Endothelial cell of umbilical vein (primary cell): ENCODE data around the gene PLEKHG1. TPM values are rescaled to one million over a fixed set of nuclear protein-coding genes. Genes with fewer than 3 reads are reported as not detected.

ENCODE experiments used
- BruUV-seq: library from RNA; stranded (reverse); fragments of 400-500 nt; replicated peaks from 2 replicates; lab custom pipeline; 2021; lab: Mats Ljungman, UMichigan
- CTCF ChIA-PET: fragments of 300-600, 350-600 bp; sonication (Branson Sonifier 250); formaldehyde crosslinking; loops from one replicate; lab custom pipeline; 2021; ENCODE audit warnings: antibody characterized with exemption, inconsistent platforms; lab: Charles Lee
- POLR2A ChIA-PET: fragments of 300-600, 350-600 bp; sonication (Branson Sonifier 250); formaldehyde crosslinking; loops from one replicate; lab custom pipeline; 2021; ENCODE audit warnings: antibody characterized with exemption, inconsistent platforms; lab: Charles Lee
- DNase-seq: peaks from one replicate; pipeline ENCODE4 v3.0.0-alpha.2; 2011; ENCODE audit warnings: low read depth, low spot score
- FAIRE-seq: peaks from 2 replicates; lab custom pipeline; 2011; peaks lifted over from hg19 to GRCh38; lab: Jason Lieb, UNC
- H2AFZ ChIP-seq: 2 replicates; pipeline ENCODE4 v1.6.0; 2012; ENCODE audit warnings: low read depth, low read length, control low read depth, inconsistent platforms
- H3K27ac ChIP-seq: 2 replicates; pipeline ENCODE4 v1.5.1; 2011; ENCODE audit warnings: low read depth, mild to moderate bottlenecking, control low read depth, low read length, moderate library complexity; ENCODE audit not compliant: insufficient read depth
- H3K27me3 ChIP-seq, 2 experiments: 2 replicates each; pipeline versions ENCODE4 v1.6.0 to v1.6.1; 2011; ENCODE audit warnings: low read length in 2 of 2, mixed read lengths in 1 of 2; ENCODE audit not compliant: control insufficient read depth in 2 of 2, insufficient read depth in 2 of 2
- H3K36me3 ChIP-seq, 2 experiments: 2 replicates in 1 of 2; 3 replicates in 1 of 2; pipeline ENCODE4 v1.5.1; 2011; ENCODE audit warnings: low read length in 2 of 2, mild to moderate bottlenecking in 1 of 2, moderate library complexity in 1 of 2; ENCODE audit not compliant: control insufficient read depth in 2 of 2, insufficient read depth in 2 of 2; ENCODE audit errors: extremely low read depth in 1 of 2
- H3K4me1 ChIP-seq: 3 replicates; pipeline ENCODE4 v1.5.1; 2011; ENCODE audit warnings: mild to moderate bottlenecking, low read length; ENCODE audit not compliant: control insufficient read depth, insufficient read depth; ENCODE audit errors: extremely low read depth
- H3K4me2 ChIP-seq: 2 replicates; pipeline ENCODE4 v1.6.1; 2011; ENCODE audit warnings: low read length, control low read depth, mixed read lengths; ENCODE audit not compliant: insufficient read depth
- H3K4me3 ChIP-seq, 3 experiments: fragments of 200-600 bp in 1 of 3; sonication (generic), shearing (Covaris generic) in 1 of 3; replicated peaks in 1 of 3; 2 replicates each; pipeline ENCODE4 v1.5.1; 2011 to 2016; ENCODE audit warnings: control low read depth in 3 of 3, low read length in 3 of 3, mild to moderate bottlenecking in 2 of 3, inconsistent platforms in 1 of 3, low read depth in 1 of 3, moderate library complexity in 1 of 3; ENCODE audit not compliant: insufficient read depth in 1 of 3
- H3K79me2 ChIP-seq: 2 replicates; pipeline ENCODE4 v1.6.0; 2012; ENCODE audit warnings: low read length, inconsistent platforms; ENCODE audit not compliant: control insufficient read depth, insufficient read depth
- H3K9ac ChIP-seq: replicated peaks from 2 replicates; pipeline ENCODE3; 2011; ENCODE audit warnings: low read length, control low read depth; ENCODE audit not compliant: insufficient read depth; ENCODE audit errors: extremely low read depth
- H3K9me1 ChIP-seq: replicated peaks from 3 replicates; pipeline ENCODE4 v1.6.0; 2011; ENCODE audit warnings: mild to moderate bottlenecking, low read length; ENCODE audit not compliant: control insufficient read depth, insufficient read depth; ENCODE audit errors: extremely low read depth
- H3K9me3 ChIP-seq: replicated peaks from 2 replicates; pipeline ENCODE4 v1.5.1; 2012; ENCODE audit warnings: low read length, inconsistent platforms; ENCODE audit not compliant: control insufficient read depth, insufficient read depth
- H4K20me1 ChIP-seq: replicated peaks from 2 replicates; pipeline ENCODE3; 2011; ENCODE audit warnings: mild to moderate bottlenecking, low read length; ENCODE audit not compliant: control insufficient read depth, insufficient read depth; ENCODE audit errors: extremely low read depth
- EZH2 ChIP-seq: IDR thresholded peaks from 2 replicates; pipeline ENCODE4 v1.6.1; 2012; ENCODE audit warnings: borderline replicate concordance, low read depth, mild to moderate bottlenecking, moderate library complexity, low read length, inconsistent platforms; ENCODE audit not compliant: severe bottlenecking
- FOS ChIP-seq: IDR thresholded peaks from 2 replicates; pipeline ENCODE4 v1.6.1; 2011; ENCODE audit warnings: mild to moderate bottlenecking, low read length, moderate library complexity, borderline replicate concordance; ENCODE audit not compliant: insufficient read depth
- GATA2 ChIP-seq: IDR thresholded peaks from 2 replicates; pipeline ENCODE4 v1.7.0; 2011; ENCODE audit warnings: low read depth, mild to moderate bottlenecking, moderate library complexity, mixed read lengths, low read length; ENCODE audit not compliant: insufficient read length, insufficient read depth
- JUN ChIP-seq: IDR thresholded peaks from 2 replicates; pipeline ENCODE4 v1.6.1; 2011; ENCODE audit warnings: borderline replicate concordance, low read depth; ENCODE audit not compliant: insufficient read length, insufficient read depth
- MYC ChIP-seq: IDR thresholded peaks from one replicate; pipeline ENCODE4 v1.6.1; 2011; ENCODE audit warnings: mild to moderate bottlenecking, low read depth, low read length
- POLR2A ChIP-seq: IDR thresholded peaks from 2 replicates; pipeline ENCODE4 v1.6.1; 2012; ENCODE audit warnings: low read depth, mild to moderate bottlenecking, control low read depth, low read length
- POLR2AphosphoS5 ChIP-seq: IDR thresholded peaks from 2 replicates; pipeline ENCODE4 v1.6.1; 2012; ENCODE audit warnings: low read depth, mild to moderate bottlenecking, control low read depth, low read length, moderate library complexity; ENCODE audit not compliant: insufficient read depth
- dilution Hi-C: fragments of 300-500 bp; cut with MboI; formaldehyde crosslinking; loops from one replicate; pipeline ENCODE4 v1.15.0; 2019; ENCODE audit warnings: low sequenced_read_pairs; ENCODE audit not compliant: extremely low pct_ligation_motif_present
- intact Hi-C: fragments of 100-400 bp; cut with micrococcal nuclease; formaldehyde crosslinking; loops from one replicate; pipeline ENCODE4 v1.10.0; 2022
- polyA plus RNA-seq, 4 experiments: library from polyadenylated mRNA; depleted of rRNA in 3 of 4; stranded (reverse) in 3 of 4; unstranded in 1 of 4; fragments of >200 nt; gene quantifications; 2 replicates each; pipeline versions ENCODE4 v1.2.1 to v1.2.3, GENCODE V29; 2011 to 2012; ENCODE audit warnings: missing spikeins in 1 of 4
- total RNA-seq: library from RNA; stranded (reverse); gene quantifications from 2 replicates; pipeline ENCODE4 v1.2.3, GENCODE V29; 2021
- TF ChIP-seq, protein P1 (sequence below): IDR thresholded peaks from 2 replicates; pipeline ENCODE4 v1.6.1; 2011; ENCODE audit not compliant: insufficient read depth, insufficient read length
- TF ChIP-seq, protein P2 (sequence below), 2 donors: IDR thresholded peaks; 1 replicate in 1 of 2; 2 replicates in 1 of 2; pipeline ENCODE4 v1.5.1; 2011; ENCODE audit warnings: low read length in 2 of 2, mild to moderate bottlenecking in 2 of 2, moderate library complexity in 2 of 2, control low read depth in 1 of 2, inconsistent platforms in 1 of 2, low read depth in 1 of 2; ENCODE audit not compliant: insufficient read depth in 1 of 2; ENCODE audit errors: extremely low read depth in 1 of 2

Gene PLEKHG1
- total and polyA plus RNA-seq, 2 donors (not counting 3 experiments of a cell fraction or from before 2014, with no cell fraction given): 8.8 to 62.5 TPM

DNA sequence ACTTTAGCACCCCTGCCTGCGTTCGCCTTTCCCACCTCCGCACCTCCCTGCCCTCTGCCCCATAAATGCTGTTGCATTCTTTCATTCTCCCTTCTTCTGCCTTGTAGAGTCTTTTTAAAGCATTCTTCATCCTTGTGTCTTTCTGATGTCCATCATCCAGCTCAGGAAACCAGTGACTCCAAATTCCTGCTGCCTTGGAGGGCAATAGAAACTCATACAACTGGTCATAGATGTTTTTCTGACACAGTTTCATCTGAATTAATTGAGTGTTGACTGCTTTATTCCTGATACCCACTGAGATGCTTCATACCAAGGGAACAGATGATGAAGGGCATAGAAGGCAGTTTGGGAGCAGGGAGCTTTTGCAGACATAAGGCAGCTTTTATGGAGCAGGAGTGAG is 19.6 kb downstream of the PLEKHG1 start:
- Histone ChIP-seq H3K36me3 (no peaks in the 10 kb centered on the region), H3K9me1 (no peaks in the 10 kb centered on the region), H3K4me3 (no peak overlapping the region), H3K27me3 (no peaks in the 10 kb centered on the region), H3K27ac (no peak overlapping the region), H4K20me1 (no peaks in the 10 kb centered on the region), H3K4me1 (peaks cover 42% of the 10 kb centered on the region), H3K79me2 (no peaks in the 10 kb centered on the region), H3K9me3 (no peaks in the 10 kb centered on the region), H3K9ac (no peak overlapping the region), H3K4me2 (no peak overlapping the region), H2AFZ (no peak overlapping the region)
- no peak for FAIRE-seq
- no peak for DNase-seq
- ChIA-PET POLR2A (no interaction called here), CTCF (interaction anchor here (0.8 to 1.5 kb wide), 2 partner anchors 12 to 201 kb away, joined by 3 to 6 read pairs; no protein-coding TSS in a partner anchor)
- dilution Hi-C loops: no loop called here
- TF ChIP-seq FOS (no peak), JUN (no peak), GATA2 (no peak), POLR2AphosphoS5 (no peak), EZH2 (no peak), MYC (no peak), POLR2A (no peak)
- TF ChIP-seq, protein P1, sequence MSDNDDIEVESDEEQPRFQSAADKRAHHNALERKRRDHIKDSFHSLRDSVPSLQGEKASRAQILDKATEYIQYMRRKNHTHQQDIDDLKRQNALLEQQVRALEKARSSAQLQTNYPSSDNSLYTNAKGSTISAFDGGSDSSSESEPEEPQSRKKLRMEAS: no peak
- TF ChIP-seq, protein P2, sequence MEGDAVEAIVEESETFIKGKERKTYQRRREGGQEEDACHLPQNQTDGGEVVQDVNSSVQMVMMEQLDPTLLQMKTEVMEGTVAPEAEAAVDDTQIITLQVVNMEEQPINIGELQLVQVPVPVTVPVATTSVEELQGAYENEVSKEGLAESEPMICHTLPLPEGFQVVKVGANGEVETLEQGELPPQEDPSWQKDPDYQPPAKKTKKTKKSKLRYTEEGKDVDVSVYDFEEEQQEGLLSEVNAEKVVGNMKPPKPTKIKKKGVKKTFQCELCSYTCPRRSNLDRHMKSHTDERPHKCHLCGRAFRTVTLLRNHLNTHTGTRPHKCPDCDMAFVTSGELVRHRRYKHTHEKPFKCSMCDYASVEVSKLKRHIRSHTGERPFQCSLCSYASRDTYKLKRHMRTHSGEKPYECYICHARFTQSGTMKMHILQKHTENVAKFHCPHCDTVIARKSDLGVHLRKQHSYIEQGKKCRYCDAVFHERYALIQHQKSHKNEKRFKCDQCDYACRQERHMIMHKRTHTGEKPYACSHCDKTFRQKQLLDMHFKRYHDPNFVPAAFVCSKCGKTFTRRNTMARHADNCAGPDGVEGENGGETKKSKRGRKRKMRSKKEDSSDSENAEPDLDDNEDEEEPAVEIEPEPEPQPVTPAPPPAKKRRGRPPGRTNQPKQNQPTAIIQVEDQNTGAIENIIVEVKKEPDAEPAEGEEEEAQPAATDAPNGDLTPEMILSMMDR (IDR thresholded peaks at IDR 0.05; ENCODE audit: extremely low read depth in 1 of 2, insufficient read depth in 1 of 2, low read depth in 1 of 2, low read length in 2 of 2): no peak
- BruUV-seq: no TSS peak
- intact Hi-C loops: no loop called here
